ENCODE results near the gene TSHZ2.

DNA sequence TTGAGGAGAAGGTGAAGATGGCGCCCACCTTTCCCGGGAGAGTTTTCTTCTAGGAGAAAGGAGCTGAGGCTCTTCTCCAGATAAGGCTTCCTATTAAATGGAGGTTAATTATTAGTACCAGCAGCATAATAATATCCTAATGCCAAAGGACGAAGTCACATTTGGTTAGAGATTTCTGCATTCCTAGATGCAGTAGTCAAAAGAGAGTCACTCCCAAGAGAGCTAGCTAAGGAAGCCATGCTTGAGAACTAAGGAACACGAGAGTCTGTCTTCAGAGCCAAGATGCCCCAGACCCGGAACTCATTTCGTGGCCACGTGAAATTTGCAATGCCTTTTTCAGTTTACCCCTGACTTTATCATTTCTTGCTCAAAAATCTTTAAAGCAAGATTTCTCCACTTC, 132.7 kb downstream of the TSHZ2 start:
- no peak for TF ChIP-seq L3MBTL2 (conservative IDR thresholded peaks at IDR 0.05)
- no peak for TF ChIP-seq ARNT (IDR thresholded peaks at IDR 0.05)
- TF ChIP-seq TARDBP (IDR thresholded peaks at IDR 0.05): no peak
- no peak for TF ChIP-seq LEF1 (IDR thresholded peaks at IDR 0.05; ENCODE audit: borderline replicate concordance)
- TF ChIP-seq FOXK2 (IDR thresholded peaks at IDR 0.05): no peak

All from HEK293T (cell line).